ENCODE data around the gene STRBP.

The STRBP gene

GRCh38 chr9:123162791-123163345, 105.5 kb downstream of the STRBP start:
- peaks cover 6% of the 10 kb centered on the region; the same call in 1 of the 2 replicates for H3K36me3 ChIP-seq (ENCODE audit: insufficient read depth, low read length)
- no peak overlapping the region for H3K4me3 ChIP-seq (ENCODE audit: low read depth in 1 of 2, low read length in 2 of 2)
- no peak overlapping the region for H3K27ac ChIP-seq (ENCODE audit: low read length)
- no peak for TF ChIP-seq EZH2 (IDR thresholded peaks at IDR 0.05; ENCODE audit: borderline replicate concordance, low read depth, low read length, severe bottlenecking)
- no peak for TF ChIP-seq CTCF (IDR thresholded peaks at IDR 0.05; ENCODE audit: borderline replicate concordance, extremely low read depth, low read length, poor library complexity, severe bottlenecking)
- no peak overlapping the region for H3K9ac ChIP-seq (ENCODE audit: low read depth, low read length)
- H4K20me1 ChIP-seq (ENCODE audit: insufficient read depth, low read length) = no peaks in the 10 kb centered on the region
- ATAC-seq (ENCODE audit: insufficient read depth, low read depth) (no peak), DNase-seq (no peak)
- no peaks in the 10 kb centered on the region for H3K4me1 ChIP-seq (ENCODE audit: insufficient read depth, low read length)
- no peaks in the 10 kb centered on the region for H3K9me3 ChIP-seq (ENCODE audit: insufficient read depth, low read length, severe bottlenecking)
- no peak overlapping the region for H3K4me2 ChIP-seq (ENCODE audit: insufficient read depth, low read length)
- no peak overlapping the region for H2AFZ ChIP-seq (ENCODE audit: low read depth, low read length)
- no peaks in the 10 kb centered on the region for H3K27me3 ChIP-seq (ENCODE audit: insufficient read depth, low read length, poor library complexity)
- H3K79me2 ChIP-seq (ENCODE audit: insufficient read depth, low read length) = no peaks in the 10 kb centered on the region

- H3K9ac ChIP-seq (ENCODE audit: low read depth, low read length) = no peak overlapping the region
- no peak for DNase-seq
Measured at GRCh38 chr9:123162360-123162759, 106.0 kb downstream of the STRBP start.

GRCh38 chr9:123157221-123157620, 111.2 kb downstream of the STRBP start:
- H3K36me3 ChIP-seq (ENCODE audit: insufficient read depth, low read length) = peaks cover 14% of the 10 kb centered on the region; the same call in 1 of the 2 replicates
- ATAC-seq (ENCODE audit: insufficient read depth, low read depth) (no peak), DNase-seq (no peak)
- TF ChIP-seq CTCF (IDR thresholded peaks at IDR 0.05; ENCODE audit: borderline replicate concordance, extremely low read depth, low read length, poor library complexity, severe bottlenecking) (no peak), EZH2 (IDR thresholded peaks at IDR 0.05; ENCODE audit: borderline replicate concordance, low read depth, low read length, severe bottlenecking) (no peak)
- H3K4me1 ChIP-seq (ENCODE audit: insufficient read depth, low read length) = no peaks in the 10 kb centered on the region
- H3K4me2 ChIP-seq (ENCODE audit: insufficient read depth, low read length) = no peak overlapping the region
- no peak overlapping the region for H2AFZ ChIP-seq (ENCODE audit: low read depth, low read length)
- no peaks in the 10 kb centered on the region for H3K79me2 ChIP-seq (ENCODE audit: insufficient read depth, low read length)
- H3K27ac ChIP-seq (ENCODE audit: low read length) = no peak overlapping the region
- no peaks in the 10 kb centered on the region for H3K27me3 ChIP-seq (ENCODE audit: insufficient read depth, low read length, poor library complexity)
- no peak overlapping the region for H3K9ac ChIP-seq (ENCODE audit: low read depth, low read length)
- H3K9me3 ChIP-seq (ENCODE audit: insufficient read depth, low read length, severe bottlenecking) = no peaks in the 10 kb centered on the region
- no peaks in the 10 kb centered on the region for H4K20me1 ChIP-seq (ENCODE audit: insufficient read depth, low read length)
- H3K4me3 ChIP-seq (ENCODE audit: low read depth in 1 of 2, low read length in 2 of 2) = no peak overlapping the region

More at GRCh38 chr9:123162360-123162759, 106.0 kb downstream of the STRBP start:
- no peak overlapping the region for H2AFZ ChIP-seq (ENCODE audit: low read depth, low read length)
- no peaks in the 10 kb centered on the region for H3K79me2 ChIP-seq (ENCODE audit: insufficient read depth, low read length)
- H3K27ac ChIP-seq (ENCODE audit: low read length) = no peak overlapping the region
- H3K9me3 ChIP-seq (ENCODE audit: insufficient read depth, low read length, severe bottlenecking) = no peaks in the 10 kb centered on the region
- H3K4me3 ChIP-seq (ENCODE audit: low read depth in 1 of 2, low read length in 2 of 2) = no peak overlapping the region
- H3K4me1 ChIP-seq (ENCODE audit: insufficient read depth, low read length) = no peaks in the 10 kb centered on the region
- H4K20me1 ChIP-seq (ENCODE audit: insufficient read depth, low read length) = no peaks in the 10 kb centered on the region
- no peak for TF ChIP-seq EZH2 (IDR thresholded peaks at IDR 0.05; ENCODE audit: borderline replicate concordance, low read depth, low read length, severe bottlenecking)
- no peak for TF ChIP-seq CTCF (IDR thresholded peaks at IDR 0.05; ENCODE audit: borderline replicate concordance, extremely low read depth, low read length, poor library complexity, severe bottlenecking)
- peaks cover 11% of the 10 kb centered on the region; the same call in 1 of the 2 replicates for H3K36me3 ChIP-seq (ENCODE audit: insufficient read depth, low read length)
- ATAC-seq (ENCODE audit: insufficient read depth, low read depth) = no peak
- no peaks in the 10 kb centered on the region for H3K27me3 ChIP-seq (ENCODE audit: insufficient read depth, low read length, poor library complexity)
- no peak overlapping the region for H3K4me2 ChIP-seq (ENCODE audit: insufficient read depth, low read length)
